Measurements from ENCODE around the gene CDKN2AIP. TPM values are rescaled to one million over a fixed set of nuclear protein-coding genes. Genes with fewer than 3 reads are reported as not detected.

CDKN2AIP gene
- polyA plus RNA-seq, 2 of the 4 experiments (the other 2 are of a cell fraction), result 9.1 to 12.4 TPM

GRCh38 chr4:183470821-183471220 lies 26.4 kb downstream of the CDKN2AIP start:
- FAIRE-seq, result no peak
- H3K4me2 ChIP-seq, result no peak overlapping the region

More at GRCh38 chr4:183470821-183471220, 26.4 kb downstream of the CDKN2AIP start:
- 57% methylated on average over 4 of the region's 4 CpGs for WGBS (ENCODE audit: missing lambda C conversion rate)
- Histone ChIP-seq H3K4me1 (peaks cover 15% of the 10 kb centered on the region), H3K27ac (no peak overlapping the region), H3K4me3 (no peak overlapping the region), H3K9me3 (no peaks in the 10 kb centered on the region)
- DNase-seq (ENCODE audit: low read depth in 1 of 2, low spot score in 1 of 2) (no peak), ATAC-seq (no peak)
- ChIA-PET POLR2A (no interaction called here), CTCF (interaction anchor here (1.0 to 1.5 kb wide), 2 partner anchors 12 to 26 kb away, joined by 4 to 8 read pairs; partner anchors contain the start of gene CDKN2AIP)
- TF ChIP-seq POLR2AphosphoS2 (conservative IDR thresholded peaks at IDR 0.05; ENCODE audit: low read length), result no peak
- TF ChIP-seq, protein P1, sequence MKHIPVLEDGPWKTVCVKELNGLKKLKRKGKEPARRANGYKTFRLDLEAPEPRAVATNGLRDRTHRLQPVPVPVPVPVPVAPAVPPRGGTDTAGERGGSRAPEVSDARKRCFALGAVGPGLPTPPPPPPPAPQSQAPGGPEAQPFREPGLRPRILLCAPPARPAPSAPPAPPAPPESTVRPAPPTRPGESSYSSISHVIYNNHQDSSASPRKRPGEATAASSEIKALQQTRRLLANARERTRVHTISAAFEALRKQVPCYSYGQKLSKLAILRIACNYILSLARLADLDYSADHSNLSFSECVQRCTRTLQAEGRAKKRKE (CRISPR knock-in tag; IDR thresholded peaks at IDR 0.05; ENCODE audit: low read depth), result no peak
- no peak for TF ChIP-seq KDM5A (IDR thresholded peaks at IDR 0.05)
- TF ChIP-seq RARB (CRISPR knock-in tag; IDR thresholded peaks at IDR 0.05), result no peak
- TF ChIP-seq CBX8 (IDR thresholded peaks at IDR 0.05), result no peak
- TF ChIP-seq NPAS2 (CRISPR knock-in tag; IDR thresholded peaks at IDR 0.05; ENCODE audit: borderline replicate concordance), result no peak
- TF ChIP-seq EP300 (IDR thresholded peaks at IDR 0.05), result no peak
- TF ChIP-seq RNF2 (IDR thresholded peaks at IDR 0.05; ENCODE audit: borderline replicate concordance, low read depth), result no peak
- no peak for TF ChIP-seq JUN (IDR thresholded peaks at IDR 0.05)
- no peak for TF ChIP-seq SREBF2 (IDR thresholded peaks at IDR 0.05)
- TF ChIP-seq, protein P2, sequence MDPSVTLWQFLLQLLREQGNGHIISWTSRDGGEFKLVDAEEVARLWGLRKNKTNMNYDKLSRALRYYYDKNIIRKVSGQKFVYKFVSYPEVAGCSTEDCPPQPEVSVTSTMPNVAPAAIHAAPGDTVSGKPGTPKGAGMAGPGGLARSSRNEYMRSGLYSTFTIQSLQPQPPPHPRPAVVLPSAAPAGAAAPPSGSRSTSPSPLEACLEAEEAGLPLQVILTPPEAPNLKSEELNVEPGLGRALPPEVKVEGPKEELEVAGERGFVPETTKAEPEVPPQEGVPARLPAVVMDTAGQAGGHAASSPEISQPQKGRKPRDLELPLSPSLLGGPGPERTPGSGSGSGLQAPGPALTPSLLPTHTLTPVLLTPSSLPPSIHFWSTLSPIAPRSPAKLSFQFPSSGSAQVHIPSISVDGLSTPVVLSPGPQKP (IDR thresholded peaks at IDR 0.05; ENCODE audit: low read depth, low read length), result no peak
- TF ChIP-seq MAFK (IDR thresholded peaks at IDR 0.05; ENCODE audit: partially characterized antibody), result no peak
- TF ChIP-seq SMC3 (IDR thresholded peaks at IDR 0.05), result no peak
- TF ChIP-seq HMGXB4 (CRISPR knock-in tag; IDR thresholded peaks at IDR 0.05; ENCODE audit: borderline replicate concordance), result no peak
- TF ChIP-seq CEBPB (IDR thresholded peaks at IDR 0.05), result no peak
- no peak for TF ChIP-seq FOSL2 (IDR thresholded peaks at IDR 0.05)
- TF ChIP-seq FOSL2 (CRISPR knock-in tag; IDR thresholded peaks at IDR 0.05), result no peak
- TF ChIP-seq ESRRA (IDR thresholded peaks at IDR 0.05; ENCODE audit: borderline replicate concordance, low read length), result no peak
- no peak for TF ChIP-seq CTCF (IDR thresholded peaks at IDR 0.05)
- TF ChIP-seq, protein P3, sequence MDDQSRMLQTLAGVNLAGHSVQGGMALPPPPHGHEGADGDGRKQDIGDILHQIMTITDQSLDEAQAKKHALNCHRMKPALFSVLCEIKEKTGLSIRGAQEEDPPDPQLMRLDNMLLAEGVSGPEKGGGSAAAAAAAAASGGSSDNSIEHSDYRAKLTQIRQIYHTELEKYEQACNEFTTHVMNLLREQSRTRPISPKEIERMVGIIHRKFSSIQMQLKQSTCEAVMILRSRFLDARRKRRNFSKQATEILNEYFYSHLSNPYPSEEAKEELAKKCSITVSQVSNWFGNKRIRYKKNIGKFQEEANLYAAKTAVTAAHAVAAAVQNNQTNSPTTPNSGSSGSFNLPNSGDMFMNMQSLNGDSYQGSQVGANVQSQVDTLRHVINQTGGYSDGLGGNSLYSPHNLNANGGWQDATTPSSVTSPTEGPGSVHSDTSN (IDR thresholded peaks at IDR 0.05), result no peak
